SW480 (cell line): ENCODE measurements around the gene TSPAN18.
A peak's percentile ranks its signal among the peaks of the same experiment; 100 is the strongest.

Source experiments
- DNase-seq: peaks from one replicate; pipeline ENCODE4 v3.0.0-alpha.2; 2016; ENCODE audit warnings: low spot score

Gene TSPAN18

GRCh38 chr11:44726283-44727113 lies at the start of gene TSPAN18:
TSPAN18 (plus strand) TSS chr11:44726962; CDS start chr11:44906417, 179,455 bp downstream.
- DNase-seq = no peak

GRCh38 chr11:44680982-44681597 lies 45.7 kb upstream of the TSPAN18 start:
- peak; percentile 59 for DNase-seq

GRCh38 chr11:44681698-44682097 lies 45.1 kb upstream of the TSPAN18 start:
- DNase-seq = peak; percentile 46

- DNase-seq = no peak
Observed at GRCh38 chr11:44684859-44685281, 41.9 kb upstream of the TSPAN18 start.

- DNase-seq = no peak
Observed at GRCh38 chr11:44687388-44687787, 39.4 kb upstream of the TSPAN18 start.

- DNase-seq = no peak
Observed at GRCh38 chr11:44689265-44689664, 37.5 kb upstream of the TSPAN18 start.

GRCh38 chr11:44690651-44691050 lies 36.1 kb upstream of the TSPAN18 start:
- no peak for DNase-seq

GRCh38 chr11:44692460-44692859 lies 34.3 kb upstream of the TSPAN18 start:
- DNase-seq = no peak

- no peak for DNase-seq
Observed at GRCh38 chr11:44693654-44694119, 33.1 kb upstream of the TSPAN18 start.

- DNase-seq = no peak
Observed at GRCh38 chr11:44694443-44694842, 32.3 kb upstream of the TSPAN18 start.

- DNase-seq = no peak
Observed at GRCh38 chr11:44695169-44695833, 31.5 kb upstream of the TSPAN18 start.

- DNase-seq = no peak
Observed at GRCh38 chr11:44698252-44698912, 28.4 kb upstream of the TSPAN18 start.

- no peak for DNase-seq
Observed at GRCh38 chr11:44699497-44700408, 27.0 kb upstream of the TSPAN18 start.

GRCh38 chr11:44701276-44701675 lies 25.5 kb upstream of the TSPAN18 start:
- DNase-seq = no peak

GRCh38 chr11:44702889-44703288 lies 23.9 kb upstream of the TSPAN18 start:
- DNase-seq = no peak

GRCh38 chr11:44707094-44707493 lies 19.7 kb upstream of the TSPAN18 start:
- no peak for DNase-seq

GRCh38 chr11:44708009-44708408 lies 18.8 kb upstream of the TSPAN18 start:
- DNase-seq = no peak

GRCh38 chr11:44708523-44709280 lies 18.1 kb upstream of the TSPAN18 start:
- DNase-seq = peak; percentile 62

GRCh38 chr11:44709281-44709562 lies 17.5 kb upstream of the TSPAN18 start:
- peak; percentile 74 for DNase-seq

- no peak for DNase-seq
Observed at GRCh38 chr11:44709966-44710365, 16.8 kb upstream of the TSPAN18 start.
